ENCODE results near the gene ARL14EP. TPM values are rescaled to one million over a fixed set of nuclear protein-coding genes. Genes with fewer than 3 reads are reported as not detected.

The ARL14EP gene
- polyA plus RNA-seq, 1 donor from 2014 or later: 44.5 TPM

DNA sequence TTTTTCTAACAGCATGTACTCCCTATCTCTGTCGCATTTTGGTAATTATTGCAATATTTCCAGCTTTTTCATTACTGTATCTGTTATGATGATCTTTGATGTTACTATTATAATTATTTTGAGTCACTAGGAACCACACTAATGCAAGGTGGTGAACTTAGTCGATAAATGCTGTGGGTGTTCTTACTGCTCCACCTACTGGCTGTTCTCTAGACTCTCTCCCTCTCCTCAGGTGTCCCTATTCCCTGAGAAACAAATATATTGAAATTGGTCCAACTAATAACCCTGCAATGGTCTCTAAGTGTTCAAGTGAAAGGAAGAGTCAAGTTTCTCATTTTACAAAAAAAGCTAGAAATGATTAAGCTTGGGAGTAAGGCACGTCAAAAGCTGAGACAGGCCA, 10.5 kb downstream of the ARL14EP start:
- no peak overlapping the region for H3K9ac ChIP-seq (ENCODE audit: low read length)
- no peak overlapping the region for H3K4me3 ChIP-seq (ENCODE audit: low read length)
- no peaks in the 10 kb centered on the region for H3F3A ChIP-seq (ENCODE audit: insufficient read depth, low read length, poor library complexity, severe bottlenecking)
- peaks cover 3% of the 10 kb centered on the region for H3K36me3 ChIP-seq (ENCODE audit: insufficient read depth, low read length)
- H3K9me2 ChIP-seq (ENCODE audit: insufficient read depth, low read length): no peaks in the 10 kb centered on the region
- no peaks in the 10 kb centered on the region for H4K20me1 ChIP-seq (ENCODE audit: insufficient read depth)
- no peaks in the 10 kb centered on the region for H3K9me3 ChIP-seq (ENCODE audit: low read length)
- no peaks in the 10 kb centered on the region for H3K27me3 ChIP-seq (ENCODE audit: insufficient read depth, low read depth, low read length)
- peaks cover 20% of the 10 kb centered on the region for H3K79me2 ChIP-seq (replicated peaks; ENCODE audit: insufficient read depth, low read length)
- no peak overlapping the region for H2AFZ ChIP-seq (ENCODE audit: low read depth, low read length)
- H3K27ac ChIP-seq (ENCODE audit: low read length): no peak overlapping the region
- H3K4me2 ChIP-seq (ENCODE audit: low read length): no peak overlapping the region
- TF ChIP-seq SMC3 (conservative IDR thresholded peaks at IDR 0.05; ENCODE audit: poor library complexity): peak; percentile 70
- TF ChIP-seq RAD21 (conservative IDR thresholded peaks at IDR 0.05): peak; percentile 72
- no peak for TF ChIP-seq POLR2AphosphoS5 (IDR thresholded peaks at IDR 0.05)
- TF ChIP-seq, protein P1, sequence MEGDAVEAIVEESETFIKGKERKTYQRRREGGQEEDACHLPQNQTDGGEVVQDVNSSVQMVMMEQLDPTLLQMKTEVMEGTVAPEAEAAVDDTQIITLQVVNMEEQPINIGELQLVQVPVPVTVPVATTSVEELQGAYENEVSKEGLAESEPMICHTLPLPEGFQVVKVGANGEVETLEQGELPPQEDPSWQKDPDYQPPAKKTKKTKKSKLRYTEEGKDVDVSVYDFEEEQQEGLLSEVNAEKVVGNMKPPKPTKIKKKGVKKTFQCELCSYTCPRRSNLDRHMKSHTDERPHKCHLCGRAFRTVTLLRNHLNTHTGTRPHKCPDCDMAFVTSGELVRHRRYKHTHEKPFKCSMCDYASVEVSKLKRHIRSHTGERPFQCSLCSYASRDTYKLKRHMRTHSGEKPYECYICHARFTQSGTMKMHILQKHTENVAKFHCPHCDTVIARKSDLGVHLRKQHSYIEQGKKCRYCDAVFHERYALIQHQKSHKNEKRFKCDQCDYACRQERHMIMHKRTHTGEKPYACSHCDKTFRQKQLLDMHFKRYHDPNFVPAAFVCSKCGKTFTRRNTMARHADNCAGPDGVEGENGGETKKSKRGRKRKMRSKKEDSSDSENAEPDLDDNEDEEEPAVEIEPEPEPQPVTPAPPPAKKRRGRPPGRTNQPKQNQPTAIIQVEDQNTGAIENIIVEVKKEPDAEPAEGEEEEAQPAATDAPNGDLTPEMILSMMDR (IDR thresholded peaks at IDR 0.05; ENCODE audit: poor library complexity, severe bottlenecking): peak; percentile 66

DNA sequence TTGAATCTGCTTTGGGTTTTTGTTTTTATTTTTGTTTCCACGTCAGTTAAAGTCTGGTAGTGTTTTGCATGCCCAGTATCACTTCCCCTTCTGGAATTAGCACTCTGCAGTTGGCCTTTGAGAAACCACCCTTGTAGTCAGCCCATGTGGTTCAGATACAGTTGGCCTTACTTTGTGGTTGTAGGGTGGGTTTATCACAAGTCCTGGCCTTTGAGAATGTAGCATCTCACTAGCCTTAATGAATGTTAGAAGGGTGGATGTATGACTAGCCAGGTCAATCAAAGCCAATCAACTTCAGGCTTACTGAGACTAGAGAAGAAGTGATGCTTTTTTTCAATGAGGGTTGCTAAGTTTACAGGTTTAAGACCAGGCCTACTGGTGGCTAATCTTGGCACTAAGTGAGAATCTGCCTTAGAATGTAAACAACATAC, 19.8 kb downstream of the ARL14EP start:
- TF ChIP-seq EZH2 (IDR thresholded peaks at IDR 0.05; ENCODE audit: borderline replicate concordance, insufficient read depth, low read length, poor library complexity, severe bottlenecking) (no peak), TAF1 (IDR thresholded peaks at IDR 0.05; ENCODE audit: low read depth) (no peak), POLR2AphosphoS5 (IDR thresholded peaks at IDR 0.05) (no peak), EP300 (conservative IDR thresholded peaks at IDR 0.05; ENCODE audit: poor library complexity, severe bottlenecking) (no peak), MXI1 (conservative IDR thresholded peaks at IDR 0.05; ENCODE audit: poor library complexity, severe bottlenecking) (no peak), RAD21 (conservative IDR thresholded peaks at IDR 0.05) (no peak), SMC3 (conservative IDR thresholded peaks at IDR 0.05; ENCODE audit: poor library complexity) (no peak)
- TF ChIP-seq, protein P2, sequence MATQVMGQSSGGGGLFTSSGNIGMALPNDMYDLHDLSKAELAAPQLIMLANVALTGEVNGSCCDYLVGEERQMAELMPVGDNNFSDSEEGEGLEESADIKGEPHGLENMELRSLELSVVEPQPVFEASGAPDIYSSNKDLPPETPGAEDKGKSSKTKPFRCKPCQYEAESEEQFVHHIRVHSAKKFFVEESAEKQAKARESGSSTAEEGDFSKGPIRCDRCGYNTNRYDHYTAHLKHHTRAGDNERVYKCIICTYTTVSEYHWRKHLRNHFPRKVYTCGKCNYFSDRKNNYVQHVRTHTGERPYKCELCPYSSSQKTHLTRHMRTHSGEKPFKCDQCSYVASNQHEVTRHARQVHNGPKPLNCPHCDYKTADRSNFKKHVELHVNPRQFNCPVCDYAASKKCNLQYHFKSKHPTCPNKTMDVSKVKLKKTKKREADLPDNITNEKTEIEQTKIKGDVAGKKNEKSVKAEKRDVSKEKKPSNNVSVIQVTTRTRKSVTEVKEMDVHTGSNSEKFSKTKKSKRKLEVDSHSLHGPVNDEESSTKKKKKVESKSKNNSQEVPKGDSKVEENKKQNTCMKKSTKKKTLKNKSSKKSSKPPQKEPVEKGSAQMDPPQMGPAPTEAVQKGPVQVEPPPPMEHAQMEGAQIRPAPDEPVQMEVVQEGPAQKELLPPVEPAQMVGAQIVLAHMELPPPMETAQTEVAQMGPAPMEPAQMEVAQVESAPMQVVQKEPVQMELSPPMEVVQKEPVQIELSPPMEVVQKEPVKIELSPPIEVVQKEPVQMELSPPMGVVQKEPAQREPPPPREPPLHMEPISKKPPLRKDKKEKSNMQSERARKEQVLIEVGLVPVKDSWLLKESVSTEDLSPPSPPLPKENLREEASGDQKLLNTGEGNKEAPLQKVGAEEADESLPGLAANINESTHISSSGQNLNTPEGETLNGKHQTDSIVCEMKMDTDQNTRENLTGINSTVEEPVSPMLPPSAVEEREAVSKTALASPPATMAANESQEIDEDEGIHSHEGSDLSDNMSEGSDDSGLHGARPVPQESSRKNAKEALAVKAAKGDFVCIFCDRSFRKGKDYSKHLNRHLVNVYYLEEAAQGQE (IDR thresholded peaks at IDR 0.05; ENCODE audit: borderline replicate concordance): no peak
- TF ChIP-seq, protein P1 (IDR thresholded peaks at IDR 0.05; ENCODE audit: poor library complexity, severe bottlenecking): no peak
- no peaks in the 10 kb centered on the region for H3K9me3 ChIP-seq (ENCODE audit: low read length)
- H3K9ac ChIP-seq (ENCODE audit: low read length): no peak overlapping the region
- H3K27me3 ChIP-seq (ENCODE audit: insufficient read depth, low read depth, low read length): no peaks in the 10 kb centered on the region
- no peak overlapping the region for H2AFZ ChIP-seq (ENCODE audit: low read depth, low read length)
- H3K79me2 ChIP-seq (replicated peaks; ENCODE audit: insufficient read depth, low read length): no peaks in the 10 kb centered on the region
- no peaks in the 10 kb centered on the region for H3F3A ChIP-seq (ENCODE audit: insufficient read depth, low read length, poor library complexity, severe bottlenecking)
- H3K4me2 ChIP-seq (ENCODE audit: low read length): no peak overlapping the region
- no peak overlapping the region for H3K4me3 ChIP-seq (ENCODE audit: low read length)
- no peaks in the 10 kb centered on the region for H4K20me1 ChIP-seq (ENCODE audit: insufficient read depth)
- H3K27ac ChIP-seq (ENCODE audit: low read length): no peak overlapping the region
- H3K36me3 ChIP-seq (ENCODE audit: insufficient read depth, low read length): no peaks in the 10 kb centered on the region
- no peaks in the 10 kb centered on the region for H3K9me2 ChIP-seq (ENCODE audit: insufficient read depth, low read length)

All from neural cell (in vitro differentiated cells).